IMR-90 (cell line): Measurements from ENCODE around the gene GCC2. TPM values are rescaled to one million over a fixed set of nuclear protein-coding genes. Genes with fewer than 3 reads are reported as not detected.
A peak's percentile ranks its signal among the peaks of the same experiment; 100 is the strongest.

Source experiments
- ATAC-seq: fragments of 200-7000 bp; cut with Tn5 transposase; 2 replicates; pipeline ENCODE4 v1.9.1; 2020; ENCODE audit warnings: low read depth, mild to moderate bottlenecking, moderate library complexity
- BruUV-seq: library from RNA; stranded (reverse); fragments of 400-500 nt; replicated peaks from 2 replicates; lab custom pipeline; 2021; lab: Mats Ljungman, UMichigan
- CTCF ChIA-PET: fragments of 300-600 bp; formaldehyde crosslinking; extraction: SDS; loops from one replicate; lab custom pipeline; 2021; ENCODE audit warnings: antibody characterized with exemption; lab: Yijun Ruan, JAX
- POLR2A ChIA-PET: fragments of 300-600 bp; sonication (Branson Sonifier 250); formaldehyde crosslinking; loops from one replicate; lab custom pipeline; 2022; ENCODE audit warnings: antibody characterized with exemption; ENCODE audit not compliant: unreplicated experiment; lab: Charles Lee
- DNase-seq: peaks from one replicate; pipeline ENCODE4 v3.0.0; 2013
- H2AFZ ChIP-seq: replicated peaks from 2 replicates; pipeline ENCODE3; 2013; ENCODE audit warnings: low read length, mild to moderate bottlenecking; ENCODE audit not compliant: poor library complexity
- H2AK5ac ChIP-seq: 2 replicates; pipeline ENCODE4 v1.6.1; 2013; ENCODE audit warnings: low read depth, low read length, inconsistent platforms
- H2AK9ac ChIP-seq: replicated peaks from 2 replicates; pipeline ENCODE3; 2013; ENCODE audit warnings: mild to moderate bottlenecking, low read depth, low read length, moderate library complexity; ENCODE audit not compliant: poor library complexity
- H2BK120ac ChIP-seq: 2 replicates; pipeline ENCODE4 v1.6.1; 2013; ENCODE audit warnings: low read depth, low read length, inconsistent platforms
- H2BK15ac ChIP-seq: 3 replicates; pipeline ENCODE4 v1.6.1; 2013; ENCODE audit warnings: low read depth, low read length, inconsistent platforms
- H2BK20ac ChIP-seq: 2 replicates; pipeline ENCODE4 v1.6.1; 2013; ENCODE audit warnings: low read depth, mild to moderate bottlenecking, inconsistent platforms, low read length, moderate library complexity
- H2BK5ac ChIP-seq: 2 replicates; pipeline ENCODE4 v1.6.1; 2013; ENCODE audit warnings: mild to moderate bottlenecking, low read depth, low read length, inconsistent platforms; ENCODE audit not compliant: poor library complexity, severe bottlenecking
- H3K14ac ChIP-seq: replicated peaks from 2 replicates; pipeline ENCODE4 v1.6.1; 2013; ENCODE audit warnings: low read depth, low read length, inconsistent platforms
- H3K18ac ChIP-seq: 2 replicates; pipeline ENCODE4 v1.6.1; 2013; ENCODE audit warnings: low read depth, low read length, control low read depth
- H3K23ac ChIP-seq: 2 replicates; pipeline ENCODE4 v1.6.1; 2013; ENCODE audit warnings: low read depth, low read length, inconsistent platforms
- H3K27ac ChIP-seq: 2 replicates; pipeline ENCODE4 v1.5.1; 2013; ENCODE audit warnings: mild to moderate bottlenecking, control low read depth, low read length; ENCODE audit not compliant: insufficient read depth
- H3K27me3 ChIP-seq: 2 replicates; pipeline ENCODE4 v1.6.1; 2013; ENCODE audit warnings: low read length; ENCODE audit not compliant: control insufficient read depth, insufficient read depth
- H3K36me3 ChIP-seq: 2 replicates; pipeline ENCODE4 v1.6.1; 2013; ENCODE audit warnings: low read length, mixed read lengths; ENCODE audit not compliant: control insufficient read depth, insufficient read depth
- H3K4ac ChIP-seq: 2 replicates; pipeline ENCODE4 v1.6.1; 2013; ENCODE audit warnings: low read depth, low read length, inconsistent platforms
- H3K4me1 ChIP-seq: 2 replicates; pipeline ENCODE4 v1.6.1; 2013; ENCODE audit warnings: low read length, mixed read lengths; ENCODE audit not compliant: control insufficient read depth, insufficient read depth
- H3K4me2 ChIP-seq: 2 replicates; pipeline ENCODE4 v1.6.1; 2013; ENCODE audit warnings: low read depth, mild to moderate bottlenecking, control low read depth, low read length, moderate library complexity
- H3K4me3 ChIP-seq: 2 replicates; pipeline ENCODE4 v1.5.1; 2013; ENCODE audit warnings: low read depth, mild to moderate bottlenecking, control low read depth, low read length, moderate library complexity; ENCODE audit not compliant: insufficient read depth
- H3K56ac ChIP-seq: 2 replicates; pipeline ENCODE4 v1.6.1; 2013; ENCODE audit warnings: low read length, inconsistent platforms; ENCODE audit not compliant: insufficient read depth; ENCODE audit errors: extremely low read depth
- H3K79me1 ChIP-seq, 2 experiments: 2 replicates each; pipeline ENCODE4 v1.6.1; 2013; ENCODE audit warnings: low read length in 2 of 2, inconsistent platforms in 1 of 2, low read depth in 1 of 2
- H3K9ac ChIP-seq: 2 replicates; pipeline ENCODE4 v1.6.1; 2013; ENCODE audit warnings: low read depth, low read length, control low read depth
- H3K9me1 ChIP-seq: 2 replicates; pipeline ENCODE4 v1.6.1; 2013; ENCODE audit warnings: low read length, inconsistent platforms; ENCODE audit not compliant: insufficient read depth
- H3K9me3 ChIP-seq: 2 replicates; pipeline ENCODE4 v1.6.1; 2013; ENCODE audit warnings: low read length; ENCODE audit not compliant: control insufficient read depth, insufficient read depth
- H4K20me1 ChIP-seq: 2 replicates; pipeline ENCODE4 v1.6.1; 2013; ENCODE audit warnings: low read length, inconsistent platforms; ENCODE audit not compliant: insufficient read depth
- H4K5ac ChIP-seq: 2 replicates; pipeline ENCODE4 v1.6.1; 2013; ENCODE audit warnings: mild to moderate bottlenecking, low read depth, low read length, control low read depth
- H4K8ac ChIP-seq, 2 experiments: 2 replicates each; pipeline ENCODE4 v1.6.1; 2013; ENCODE audit warnings: low read depth in 2 of 2, low read length in 2 of 2, control low read depth in 1 of 2, inconsistent platforms in 1 of 2
- H4K91ac ChIP-seq: 2 replicates; pipeline ENCODE4 v1.6.1; 2013; ENCODE audit warnings: low read depth, low read length, inconsistent platforms; ENCODE audit not compliant: insufficient read depth
- BHLHE40 ChIP-seq: fragments of 150-350 bp; IDR thresholded peaks from 2 replicates; pipeline ENCODE4 v1.6.1; 2016; ENCODE audit warnings: mild to moderate bottlenecking, low read depth, low read length
- CEBPB ChIP-seq: IDR thresholded peaks from 2 replicates; pipeline ENCODE4 v1.6.1; 2012; ENCODE audit warnings: low read depth, low read length, improper control_type of control experiment
- ELK1 ChIP-seq: fragments of 150-350 bp; IDR thresholded peaks from 2 replicates; pipeline ENCODE4 v1.6.1; 2016; ENCODE audit warnings: low read depth, mild to moderate bottlenecking, low read length, moderate library complexity, borderline replicate concordance
- MAFK ChIP-seq: IDR thresholded peaks from 2 replicates; pipeline ENCODE4 v1.6.1; 2012; ENCODE audit warnings: low read depth, low read length, improper control_type of control experiment
- MAZ ChIP-seq: IDR thresholded peaks from 2 replicates; pipeline ENCODE4 v1.6.1; 2012; ENCODE audit warnings: low read depth, mild to moderate bottlenecking, low read length, improper control_type of control experiment, moderate library complexity, borderline replicate concordance
- MXI1 ChIP-seq: IDR thresholded peaks from 2 replicates; pipeline ENCODE4 v1.6.1; 2012; ENCODE audit warnings: low read depth, mild to moderate bottlenecking, low read length, moderate library complexity, borderline replicate concordance
- NFE2L2 ChIP-seq: fragments of 150-350 bp; IDR thresholded peaks from 2 replicates; pipeline ENCODE4 v1.6.1; 2016; ENCODE audit warnings: low read depth, mild to moderate bottlenecking, low read length
- POLR2A ChIP-seq: IDR thresholded peaks from 2 replicates; pipeline ENCODE4 v1.6.1; 2012; ENCODE audit warnings: mild to moderate bottlenecking, low read depth, low read length
- RFX5 ChIP-seq: IDR thresholded peaks from 2 replicates; pipeline ENCODE4 v1.8.0; 2012; ENCODE audit warnings: low read depth, mild to moderate bottlenecking, low read length, moderate library complexity
- SMC3 ChIP-seq: fragments of 150-350 bp; IDR thresholded peaks from 2 replicates; pipeline ENCODE4 v1.6.1; 2016; ENCODE audit warnings: low read depth, mild to moderate bottlenecking, antibody characterized with exemption, low read length, moderate library complexity
- WGBS, 2 experiments: methylation state at CpG; one replicate each; pipeline versions ENCODE4 v1.1.5 to v1.1.7; 2013; ENCODE audit warnings: missing lambda C conversion rate in 2 of 2; ENCODE audit not compliant: insufficient read length in 1 of 2; ENCODE audit errors: extremely low coverage in 2 of 2; 5-methylcytosine and 5-hydroxymethylcytosine counted together
- dilution Hi-C: fragments of 300-500 bp; cut with HindIII; formaldehyde crosslinking; loops from one replicate; pipeline ENCODE4 v1.14.3; 2018; ENCODE audit warnings: low sequenced_read_pairs; ENCODE audit not compliant: unreplicated experiment
- in situ Hi-C: fragments of 300-500 bp; cut with MboI; formaldehyde crosslinking; loops from 3 replicates; pipeline ENCODE4 v1.14.3; 2019; ENCODE audit warnings: low sequenced_read_pairs, inconsistent platforms, mixed read lengths
- intact Hi-C: fragments of 100-400 bp; cut with micrococcal nuclease; formaldehyde crosslinking; loops from 2 replicates; pipeline ENCODE4 v1.10.0; 2022
- polyA plus RNA-seq, 3 experiments: library from polyadenylated mRNA; depleted of rRNA; stranded (reverse); fragments of >200 nt; gene quantifications; 2 replicates each; pipeline ENCODE4 v1.2.3, GENCODE V29; 2012; ENCODE audit warnings: low replicate concordance in 1 of 3
- total RNA-seq: library from RNA; depleted of rRNA; stranded (reverse); fragments of >200 nt; gene quantifications from 2 replicates; pipeline ENCODE4 v1.2.3, GENCODE V29; 2012
- TF ChIP-seq, protein P1 (sequence below): fragments of 150-350 bp; IDR thresholded peaks from 2 replicates; pipeline ENCODE4 v1.6.1; 2017; ENCODE audit warnings: mild to moderate bottlenecking, antibody characterized with exemption, low read length, low read depth
- TF ChIP-seq, protein P2 (sequence below): conservative IDR thresholded peaks from 2 replicates; pipeline ENCODE4 v1.5.1; 2012; ENCODE audit warnings: mild to moderate bottlenecking, low read depth, low read length, improper control_type of control experiment

Gene GCC2
- total and polyA plus RNA-seq, 2 of the 4 experiments (the other 2 are of a cell fraction), result 6.4 to 8.6 TPM

GRCh38 chr2:108401800-108402199 lies 47.2 kb upstream of the GCC2 start:
- no peak overlapping the region for H3K27ac ChIP-seq
- H3K9me1 ChIP-seq, result peaks cover 4% of the 10 kb centered on the region; the same call in 1 of the 2 replicates
- no peaks in the 10 kb centered on the region for H3K27me3 ChIP-seq
- H2AK9ac ChIP-seq, result no peak overlapping the region
- H3K9ac ChIP-seq, result no peak overlapping the region
- peaks cover 4% of the 10 kb centered on the region; the same call in 1 of the 2 replicates for H3K4me1 ChIP-seq
- intact Hi-C loops, result no loop called here
- ATAC-seq (no peak), DNase-seq (no peak)
- H3K9me3 ChIP-seq, result peaks cover 25% of the 10 kb centered on the region
- H2BK120ac ChIP-seq, result no peak overlapping the region
- no peak overlapping the region for H4K5ac ChIP-seq
- TF ChIP-seq RFX5, result no peak
- no peak for TF ChIP-seq POLR2A
- no peak for TF ChIP-seq NFE2L2
- TF ChIP-seq MAFK, result no peak
- no peak for TF ChIP-seq MXI1
- no peak for TF ChIP-seq MAZ
- TF ChIP-seq SMC3, result no peak
- TF ChIP-seq BHLHE40, result no peak
- TF ChIP-seq, protein P1, sequence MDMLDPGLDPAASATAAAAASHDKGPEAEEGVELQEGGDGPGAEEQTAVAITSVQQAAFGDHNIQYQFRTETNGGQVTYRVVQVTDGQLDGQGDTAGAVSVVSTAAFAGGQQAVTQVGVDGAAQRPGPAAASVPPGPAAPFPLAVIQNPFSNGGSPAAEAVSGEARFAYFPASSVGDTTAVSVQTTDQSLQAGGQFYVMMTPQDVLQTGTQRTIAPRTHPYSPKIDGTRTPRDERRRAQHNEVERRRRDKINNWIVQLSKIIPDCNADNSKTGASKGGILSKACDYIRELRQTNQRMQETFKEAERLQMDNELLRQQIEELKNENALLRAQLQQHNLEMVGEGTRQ, result no peak
- no peak for TF ChIP-seq CEBPB
- no peak for TF ChIP-seq ELK1
- TF ChIP-seq, protein P2, sequence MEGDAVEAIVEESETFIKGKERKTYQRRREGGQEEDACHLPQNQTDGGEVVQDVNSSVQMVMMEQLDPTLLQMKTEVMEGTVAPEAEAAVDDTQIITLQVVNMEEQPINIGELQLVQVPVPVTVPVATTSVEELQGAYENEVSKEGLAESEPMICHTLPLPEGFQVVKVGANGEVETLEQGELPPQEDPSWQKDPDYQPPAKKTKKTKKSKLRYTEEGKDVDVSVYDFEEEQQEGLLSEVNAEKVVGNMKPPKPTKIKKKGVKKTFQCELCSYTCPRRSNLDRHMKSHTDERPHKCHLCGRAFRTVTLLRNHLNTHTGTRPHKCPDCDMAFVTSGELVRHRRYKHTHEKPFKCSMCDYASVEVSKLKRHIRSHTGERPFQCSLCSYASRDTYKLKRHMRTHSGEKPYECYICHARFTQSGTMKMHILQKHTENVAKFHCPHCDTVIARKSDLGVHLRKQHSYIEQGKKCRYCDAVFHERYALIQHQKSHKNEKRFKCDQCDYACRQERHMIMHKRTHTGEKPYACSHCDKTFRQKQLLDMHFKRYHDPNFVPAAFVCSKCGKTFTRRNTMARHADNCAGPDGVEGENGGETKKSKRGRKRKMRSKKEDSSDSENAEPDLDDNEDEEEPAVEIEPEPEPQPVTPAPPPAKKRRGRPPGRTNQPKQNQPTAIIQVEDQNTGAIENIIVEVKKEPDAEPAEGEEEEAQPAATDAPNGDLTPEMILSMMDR, result no peak
- CTCF ChIA-PET, result interaction anchor here (0.6 kb wide), 1 partner anchor 19 kb away, joined by 5 read pairs; no protein-coding TSS in a partner anchor
- H4K20me1 ChIP-seq, result no peaks in the 10 kb centered on the region
- WGBS, 2 experiments, result no CpG with 5 or more reads among the region's 3 CpGs
- no peak overlapping the region for H2BK5ac ChIP-seq
- H2BK15ac ChIP-seq, result no peak overlapping the region; the same call in 2 of the 3 replicates
- H2AFZ ChIP-seq, result no peak overlapping the region
- no peak overlapping the region for H3K23ac ChIP-seq
- H3K56ac ChIP-seq, result no peak overlapping the region
- H2AK5ac ChIP-seq, result no peak overlapping the region
- dilution Hi-C loops, result no loop called here
- POLR2A ChIA-PET, result no interaction called here
- no peaks in the 10 kb centered on the region for H3K79me1 ChIP-seq
- no peak overlapping the region for H3K4me2 ChIP-seq
- no peak overlapping the region for H2BK20ac ChIP-seq
- BruUV-seq, result no TSS peak
- H3K14ac ChIP-seq, result no peak overlapping the region
- no peak overlapping the region for H3K4ac ChIP-seq
- no peak overlapping the region for H4K8ac ChIP-seq
- H3K36me3 ChIP-seq, result no peaks in the 10 kb centered on the region
- H4K91ac ChIP-seq, result peak overlapping the region; percentile 14; the same call in 1 of the 2 replicates
- H3K18ac ChIP-seq, result no peak overlapping the region
- in situ Hi-C loops, result no loop called here
- H3K4me3 ChIP-seq, result no peak overlapping the region
